ENCODE measurements around the gene DGKZ.

Gene DGKZ

DNA sequence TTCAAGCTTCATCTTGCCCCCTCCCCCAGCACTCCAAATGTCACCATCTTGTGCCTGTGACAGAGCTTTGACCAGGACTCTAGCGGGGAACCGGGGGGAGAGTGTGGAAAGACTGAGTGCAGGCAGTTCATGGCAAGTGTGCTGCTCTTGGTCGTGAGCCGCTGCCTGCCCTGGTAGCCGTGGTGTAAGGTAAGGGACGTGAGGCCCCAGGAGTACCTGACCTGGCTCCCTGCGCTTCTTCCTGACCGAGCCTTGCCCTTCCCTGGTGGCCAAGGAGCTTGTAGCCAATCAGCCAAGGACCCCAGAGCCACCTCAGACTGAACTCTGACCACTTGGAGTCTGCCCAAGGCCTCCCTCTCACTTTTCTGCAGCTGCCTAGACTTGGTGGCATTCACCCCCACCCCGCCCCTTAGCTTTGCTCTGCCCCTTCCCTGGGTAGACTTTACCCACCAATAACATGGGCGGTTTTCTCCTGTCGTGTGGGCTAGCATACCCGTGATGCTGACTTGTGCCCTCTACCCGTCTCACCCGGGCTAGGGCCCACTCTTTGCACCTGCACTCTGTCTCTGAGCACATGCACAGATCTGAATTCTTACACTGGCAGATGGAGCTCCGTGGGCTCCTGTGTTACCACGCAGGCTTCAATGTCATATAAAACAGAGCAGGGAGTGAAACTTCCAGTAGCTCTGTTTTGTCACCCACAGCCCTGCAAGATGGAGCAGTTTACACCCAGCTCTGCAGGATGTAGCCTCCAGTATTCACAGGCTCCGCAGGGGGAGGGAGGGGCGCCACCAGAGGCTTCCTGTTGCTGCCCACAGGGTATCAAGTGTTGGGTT is 1.5 kb downstream of the DGKZ start:
- TF ChIP-seq CTCF (IDR thresholded peaks at IDR 0.05; ENCODE audit: extremely low read depth, missing control alignments): no peak
- DNase-seq (ENCODE audit: low spot score): no peak

DNA sequence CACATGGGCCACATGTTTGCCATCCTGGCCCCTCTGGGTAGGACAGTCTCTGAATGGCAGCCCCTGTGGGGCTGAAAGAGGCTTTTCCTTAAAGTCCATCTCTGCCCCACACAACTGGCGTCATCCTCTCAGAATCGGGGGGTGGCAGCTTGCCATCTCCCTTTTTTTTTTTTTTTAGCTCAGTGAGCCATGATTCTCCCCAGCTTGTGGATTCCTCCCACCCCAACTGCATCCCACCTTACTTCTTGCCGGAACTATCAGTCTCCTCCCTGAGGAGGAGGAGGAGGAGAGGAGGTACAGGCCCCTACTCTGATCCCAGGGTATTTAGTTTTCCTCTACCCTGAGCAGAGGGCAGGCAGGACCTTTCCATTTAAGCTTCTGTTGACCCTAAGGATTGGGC is 3.4 kb downstream of the DGKZ start:
- no peak for DNase-seq (ENCODE audit: low spot score)
- no peak for TF ChIP-seq CTCF (IDR thresholded peaks at IDR 0.05; ENCODE audit: extremely low read depth, missing control alignments)

DNA sequence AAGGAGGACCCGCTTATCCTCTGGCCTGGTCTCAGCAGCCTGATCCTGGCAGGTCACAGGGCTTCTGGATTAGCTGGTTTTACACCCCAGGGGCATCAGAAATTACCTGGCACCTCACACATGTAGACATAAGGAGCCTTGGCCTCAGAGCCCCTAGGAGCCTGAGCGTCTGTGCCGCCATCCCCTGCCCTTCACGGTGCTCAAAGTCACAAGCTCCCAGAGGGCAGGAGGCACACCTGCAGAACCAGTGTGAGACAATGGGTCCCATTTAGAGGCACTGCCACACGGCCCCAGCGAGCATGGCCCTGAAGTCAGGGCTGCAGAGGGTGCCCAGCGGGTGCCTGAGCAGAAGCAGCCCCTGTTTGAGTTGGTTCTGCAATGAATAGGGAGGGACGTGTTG is 3.9 kb downstream of the DGKZ start:
- no peak for DNase-seq (ENCODE audit: low spot score)
- TF ChIP-seq CTCF (IDR thresholded peaks at IDR 0.05; ENCODE audit: extremely low read depth, missing control alignments): no peak

DNA sequence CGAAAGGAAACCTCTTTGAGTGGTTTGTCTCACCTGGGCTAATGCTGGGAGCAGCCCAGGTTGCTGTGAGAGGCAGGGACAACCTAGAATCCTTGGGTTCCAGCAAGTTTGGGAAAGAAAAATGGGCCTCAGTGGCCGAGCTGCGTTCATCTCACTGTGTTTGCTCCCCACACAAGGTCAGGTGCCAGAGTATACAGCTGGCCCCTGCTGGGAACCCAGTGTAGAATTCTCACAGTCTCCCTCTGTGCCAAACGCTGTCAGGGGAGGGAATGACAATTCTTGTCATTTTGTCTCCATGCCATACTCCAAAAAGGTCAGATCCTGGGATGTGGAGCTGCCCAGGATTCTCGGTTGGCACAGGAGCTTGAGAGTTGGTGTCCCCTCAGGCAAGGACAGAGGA is 4.3 kb downstream of the DGKZ start:
- no peak for TF ChIP-seq CTCF (IDR thresholded peaks at IDR 0.05; ENCODE audit: extremely low read depth, missing control alignments)
- DNase-seq (ENCODE audit: low spot score): no peak

DNA sequence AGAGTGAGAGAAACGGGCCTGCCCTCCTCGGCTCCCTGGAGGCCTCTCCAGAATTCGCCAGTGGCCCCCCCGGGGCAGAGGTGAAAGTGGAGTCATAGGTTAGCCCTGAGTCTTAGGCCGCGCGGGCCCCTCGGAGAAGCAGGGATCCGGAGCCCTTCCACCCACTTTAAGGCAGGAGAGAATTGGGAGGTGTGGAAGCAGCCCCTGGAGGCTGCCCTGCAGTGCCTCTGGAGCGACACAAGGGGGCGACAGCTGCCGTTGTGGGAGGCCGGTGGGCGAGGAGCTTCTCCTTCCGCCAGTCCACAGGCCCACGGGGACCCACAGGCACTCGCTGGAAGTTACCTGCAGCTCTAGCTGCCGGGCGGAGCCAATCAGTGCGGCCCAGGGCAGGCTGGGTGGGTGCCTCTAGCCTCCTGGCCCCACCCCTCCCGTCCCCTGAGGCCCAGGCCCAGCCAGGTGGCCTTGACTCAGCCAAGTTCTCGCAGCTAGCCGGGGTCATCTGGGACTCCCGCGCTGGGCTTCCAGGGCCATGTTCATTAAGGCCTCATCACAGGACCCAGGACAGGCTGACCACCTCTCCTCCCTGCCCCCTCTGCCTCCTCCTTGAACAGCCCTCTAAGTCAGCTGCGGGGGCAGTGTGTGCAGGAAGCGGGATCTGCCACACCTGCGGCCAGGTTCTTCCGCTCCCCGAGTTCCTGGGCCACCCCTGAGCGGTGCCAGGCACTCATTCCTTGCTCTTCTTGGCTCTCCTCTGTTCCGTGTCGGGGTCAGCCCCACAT is 5.0 kb downstream of the DGKZ start:
- TF ChIP-seq CTCF (IDR thresholded peaks at IDR 0.05; ENCODE audit: extremely low read depth, missing control alignments): peak; percentile 83
- DNase-seq (ENCODE audit: low spot score): peak; percentile 72

DNA sequence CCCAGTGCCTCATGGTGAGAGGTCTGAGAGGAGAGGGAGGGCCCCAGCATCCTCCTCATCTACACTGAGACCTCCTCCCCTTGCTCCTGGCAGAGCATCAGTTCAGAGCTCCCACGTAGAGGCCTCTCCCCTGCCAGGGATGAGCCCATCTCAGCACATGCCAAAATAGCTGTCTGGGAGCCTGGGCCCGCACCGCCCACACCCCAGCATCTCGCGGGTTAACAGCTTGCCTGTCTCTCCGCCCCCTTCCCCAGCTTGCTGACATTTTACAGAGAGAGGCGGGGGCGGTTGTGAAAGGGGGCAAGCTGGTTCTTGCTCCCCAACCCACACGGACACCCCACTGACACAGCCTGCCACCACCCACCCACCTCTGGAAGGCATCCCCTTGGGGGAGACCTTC is 6.4 kb downstream of the DGKZ start:
- DNase-seq (ENCODE audit: low spot score): no peak
- no peak for TF ChIP-seq CTCF (IDR thresholded peaks at IDR 0.05; ENCODE audit: extremely low read depth, missing control alignments)

DNA sequence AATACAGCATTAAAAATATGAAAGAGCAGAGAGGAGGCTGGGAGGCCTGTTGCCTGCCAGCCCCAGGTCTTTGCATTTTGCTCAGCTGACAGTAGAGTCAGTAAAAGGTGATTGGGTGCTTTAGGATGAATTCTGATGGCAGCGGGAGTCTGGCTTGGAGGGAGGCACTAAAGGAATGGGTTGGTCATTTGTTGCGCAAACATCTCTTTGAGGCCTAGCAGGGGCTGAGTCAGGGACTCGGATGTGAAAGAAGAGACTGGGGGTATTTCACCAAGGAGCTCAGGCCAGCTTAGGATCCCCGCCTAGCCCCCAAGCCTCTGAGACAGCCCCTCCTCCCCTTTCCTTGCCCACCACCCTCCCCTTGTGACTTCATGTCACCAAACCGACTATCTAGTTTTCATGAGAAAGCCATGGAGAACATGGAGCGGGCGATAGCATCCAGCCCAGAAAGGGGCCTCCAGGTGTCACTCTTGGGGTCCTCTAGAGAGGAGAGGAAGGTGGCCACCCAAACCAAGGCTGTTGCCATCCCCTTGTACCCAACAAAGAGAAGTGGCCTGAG is 9.7 kb downstream of the DGKZ start:
- no peak for DNase-seq (ENCODE audit: low spot score)
- TF ChIP-seq CTCF (IDR thresholded peaks at IDR 0.05; ENCODE audit: extremely low read depth, missing control alignments): no peak

Measured in GM20000 (cell line).